H1 (cell line): Measurements from ENCODE around the gene CREBL2. TPM values are rescaled to one million over a fixed set of nuclear protein-coding genes. Genes with fewer than 3 reads are reported as not detected.

Experiments used
- CTCF ChIA-PET: fragments of 300-600 bp; sonication (Branson Sonifier 250); formaldehyde crosslinking; loops from one replicate; lab custom pipeline; 2021; ENCODE audit not compliant: partially characterized antibody; lab: Charles Lee
- POLR2A ChIA-PET: fragments of 300-600 bp; sonication (Branson Sonifier 250); formaldehyde crosslinking; loops from one replicate; lab custom pipeline; 2021; ENCODE audit warnings: inconsistent platforms; ENCODE audit not compliant: partially characterized antibody; lab: Charles Lee
- DNase-seq, 2 experiments: peaks; one replicate each; pipeline versions ENCODE4 v3.0.0 to v3.0.0-alpha.2; 2010 to 2022; ENCODE audit warnings: low spot score in 2 of 2, low read depth in 1 of 2, mixed read lengths in 1 of 2
- FAIRE-seq: peaks from 2 replicates; lab custom pipeline; 2011; peaks lifted over from hg19 to GRCh38; lab: Jason Lieb, UNC
- H2AFZ ChIP-seq: 2 replicates; pipeline ENCODE4 v1.8.1; 2012; ENCODE audit warnings: low read length, inconsistent platforms
- H2AK5ac ChIP-seq: 2 replicates; pipeline ENCODE4 v1.6.1; 2013; ENCODE audit warnings: low read depth, low read length
- H2BK120ac ChIP-seq: replicated peaks from 2 replicates; pipeline ENCODE3; 2013; ENCODE audit warnings: low read depth, low read length, inconsistent platforms
- H2BK12ac ChIP-seq: 2 replicates; pipeline ENCODE4 v1.6.1; 2013; ENCODE audit warnings: low read depth, low read length
- H2BK15ac ChIP-seq: 2 replicates; pipeline ENCODE4 v1.6.1; 2013; ENCODE audit warnings: low read length
- H2BK20ac ChIP-seq: 2 replicates; pipeline ENCODE4 v1.6.1; 2013; ENCODE audit warnings: low read length
- H2BK5ac ChIP-seq: 2 replicates; pipeline ENCODE4 v1.6.1; 2013; ENCODE audit warnings: low read depth, low read length
- H3K14ac ChIP-seq: 2 replicates; pipeline ENCODE4 v1.6.1; 2013; ENCODE audit warnings: inconsistent platforms; ENCODE audit not compliant: insufficient read length
- H3K18ac ChIP-seq: 2 replicates; pipeline ENCODE4 v1.6.1; 2013; ENCODE audit warnings: low read length; ENCODE audit errors: extremely low read depth
- H3K23ac ChIP-seq: 2 replicates; pipeline ENCODE4 v1.6.1; 2013; ENCODE audit warnings: inconsistent platforms; ENCODE audit not compliant: insufficient read length
- H3K23me2 ChIP-seq: 2 replicates; pipeline ENCODE4 v1.6.1; 2013; ENCODE audit warnings: low read depth, low read length
- H3K27ac ChIP-seq: 2 replicates; pipeline ENCODE4 v1.6.1; 2011; ENCODE audit warnings: low read depth, low read length, inconsistent platforms
- H3K27me3 ChIP-seq, 4 experiments: replicated peaks in 1 of 4; 1 replicate in 1 of 4; 2 replicates in 3 of 4; pipeline versions ENCODE4 v1.6.1 to v1.8.1; 2011 to 2013; ENCODE audit warnings: low read length in 3 of 4, mild to moderate bottlenecking in 3 of 4, inconsistent platforms in 2 of 4, mixed read lengths in 2 of 4, moderate library complexity in 1 of 4; ENCODE audit not compliant: control insufficient read depth in 3 of 4, insufficient read depth in 3 of 4; ENCODE audit errors: extremely low read depth in 1 of 4
- H3K36me3 ChIP-seq, 4 experiments: 2 replicates each; pipeline versions ENCODE4 v1.6.1 to v1.8.1; 2011 to 2013; ENCODE audit warnings: mild to moderate bottlenecking in 4 of 4, low read length in 3 of 4, moderate library complexity in 2 of 4, control low read depth in 1 of 4, inconsistent platforms in 1 of 4; ENCODE audit not compliant: insufficient read depth in 4 of 4, control insufficient read depth in 2 of 4
- H3K4ac ChIP-seq: replicated peaks from 2 replicates; pipeline ENCODE3; 2013; ENCODE audit warnings: low read length, low read depth, mixed read lengths, inconsistent platforms; ENCODE audit not compliant: insufficient read length
- H3K4me1 ChIP-seq, 4 experiments: replicated peaks in 1 of 4; 1 replicate in 1 of 4; 2 replicates in 3 of 4; pipeline versions ENCODE4 v1.6.1 to v1.8.1; 2011 to 2013; ENCODE audit warnings: low read length in 3 of 4, inconsistent platforms in 2 of 4, mixed read lengths in 1 of 4; ENCODE audit not compliant: insufficient read depth in 4 of 4, control insufficient read depth in 3 of 4
- H3K4me2 ChIP-seq, 2 experiments: 2 replicates each; pipeline versions ENCODE4 v1.6.1 to v1.8.1; 2011 to 2013; ENCODE audit warnings: low read depth in 2 of 2, low read length in 2 of 2, control low read depth in 1 of 2, inconsistent platforms in 1 of 2, mild to moderate bottlenecking in 1 of 2; ENCODE audit not compliant: insufficient read depth in 1 of 2
- H3K4me3 ChIP-seq, 4 experiments: fragments of 200-600, 300-600 bp in 1 of 4; sonication (generic), shearing (Covaris generic), sonication (Bioruptor Twin) in 1 of 4; 2 replicates each; pipeline versions ENCODE4 v1.5.1 to v1.8.1; 2011 to 2016; ENCODE audit warnings: low read length in 4 of 4, low read depth in 3 of 4, control low read depth in 2 of 4, inconsistent platforms in 2 of 4, mild to moderate bottlenecking in 2 of 4, mixed read lengths in 1 of 4, moderate library complexity in 1 of 4; ENCODE audit not compliant: insufficient read depth in 2 of 4; ENCODE audit errors: extremely low read depth in 1 of 4
- H3K56ac ChIP-seq: replicated peaks from 2 replicates; pipeline ENCODE3; 2013; ENCODE audit warnings: low read depth, mild to moderate bottlenecking, mixed read lengths, low read length, inconsistent platforms; ENCODE audit not compliant: insufficient read length
- H3K79me1 ChIP-seq: 2 replicates; pipeline ENCODE4 v1.6.1; 2013; ENCODE audit warnings: low read depth, low read length, control low read depth
- H3K79me2 ChIP-seq, 2 experiments: 2 replicates each; pipeline versions ENCODE4 v1.6.1 to v1.8.1; 2012 to 2013; ENCODE audit warnings: low read length in 2 of 2, mild to moderate bottlenecking in 2 of 2, inconsistent platforms in 1 of 2; ENCODE audit not compliant: insufficient read depth in 2 of 2, control insufficient read depth in 1 of 2
- H3K9ac ChIP-seq, 4 experiments: replicated peaks in 1 of 4; 1 replicate in 1 of 4; 2 replicates in 3 of 4; pipeline versions ENCODE4 v1.6.1 to v1.8.1; 2011 to 2013; ENCODE audit warnings: low read depth in 3 of 4, low read length in 3 of 4, control low read depth in 2 of 4, mild to moderate bottlenecking in 2 of 4, moderate library complexity in 2 of 4, inconsistent platforms in 1 of 4; ENCODE audit errors: extremely low read depth in 1 of 4
- H3K9me3 ChIP-seq, 2 experiments: 2 replicates each; pipeline versions ENCODE4 v1.6.1 to v1.8.1; 2012 to 2013; ENCODE audit warnings: mild to moderate bottlenecking in 2 of 2, moderate library complexity in 2 of 2, control low read depth in 1 of 2, inconsistent platforms in 1 of 2, low read depth in 1 of 2, low read length in 1 of 2, mixed read lengths in 1 of 2; ENCODE audit not compliant: insufficient read depth in 2 of 2
- H4K20me1 ChIP-seq, 2 experiments: replicated peaks in 1 of 2; 2 replicates each; pipeline versions ENCODE3 to v1.8.1; 2011 to 2013; ENCODE audit warnings: inconsistent platforms in 2 of 2, low read length in 2 of 2, mild to moderate bottlenecking in 1 of 2; ENCODE audit not compliant: insufficient read depth in 2 of 2, control insufficient read depth in 1 of 2
- H4K5ac ChIP-seq: 2 replicates; pipeline ENCODE4 v1.6.1; 2013; ENCODE audit warnings: low read length, low read depth, mixed read lengths, inconsistent platforms; ENCODE audit not compliant: insufficient read length
- H4K8ac ChIP-seq: 2 replicates; pipeline ENCODE4 v1.8.0; 2013; ENCODE audit warnings: mild to moderate bottlenecking, moderate library complexity, low read length, inconsistent platforms; ENCODE audit not compliant: insufficient read depth; ENCODE audit errors: extremely low read depth
- H4K91ac ChIP-seq: replicated peaks from 2 replicates; pipeline ENCODE3; 2013; ENCODE audit warnings: low read length, mixed read lengths, inconsistent platforms; ENCODE audit not compliant: insufficient read length
- ASH2L ChIP-seq: fragments of 200-600, 300-600 bp; sonication (generic); IDR thresholded peaks from one replicate; pipeline ENCODE4 v1.7.1; 2017; ENCODE audit warnings: low read length
- CEBPB ChIP-seq: IDR thresholded peaks from 2 replicates; pipeline ENCODE4 v1.6.1; 2012; ENCODE audit warnings: low read depth, low read length
- CREB1 ChIP-seq: IDR thresholded peaks from 2 replicates; pipeline ENCODE4 v1.6.1; 2012; ENCODE audit warnings: inconsistent platforms
- HDAC2 ChIP-seq, 2 experiments: fragments of 300-600 bp in 1 of 2; sonication (generic) in 1 of 2; IDR thresholded peaks; 2 replicates each; pipeline ENCODE4 v1.6.1; 2011 to 2012; ENCODE audit warnings: low read depth in 2 of 2, low read length in 2 of 2, mild to moderate bottlenecking in 2 of 2, moderate library complexity in 2 of 2, borderline replicate concordance in 1 of 2, inconsistent platforms in 1 of 2
- POU5F1 ChIP-seq: IDR thresholded peaks from 2 replicates; pipeline ENCODE4 v1.6.1; 2011; ENCODE audit warnings: low read depth, mild to moderate bottlenecking, low read length, moderate library complexity
- SIN3A ChIP-seq, 2 experiments: IDR thresholded peaks in 1 of 2; conservative IDR thresholded peaks in 1 of 2; 2 replicates each; pipeline ENCODE4 v1.6.1; 2011 to 2012; ENCODE audit warnings: low read length in 2 of 2, improper control_type of control experiment in 1 of 2, low read depth in 1 of 2, mild to moderate bottlenecking in 1 of 2
- SP1 ChIP-seq: IDR thresholded peaks from 2 replicates; pipeline ENCODE4 v1.6.1; 2011; ENCODE audit warnings: low read depth, low read length
- SRF ChIP-seq: IDR thresholded peaks from 2 replicates; pipeline ENCODE4 v1.6.1; 2011; ENCODE audit warnings: mild to moderate bottlenecking, low read depth, low read length, moderate library complexity
- TBP ChIP-seq: IDR thresholded peaks from 2 replicates; pipeline ENCODE4 v1.6.1; 2011; ENCODE audit warnings: low read depth, low read length, improper control_type of control experiment
- WGBS, 2 experiments: shearing (Covaris generic) in 1 of 2; methylation state at CpG; one replicate each; pipeline versions ENCODE4 v1.1.6 to v1.1.7; 2013 to 2015; ENCODE audit warnings: low lambda C conversion rate in 2 of 2, mixed read lengths in 2 of 2, inconsistent platforms in 1 of 2, low coverage in 1 of 2, missing lambda C conversion rate in 1 of 2; ENCODE audit not compliant: insufficient replicate concordance in 2 of 2, insufficient coverage in 1 of 2, insufficient read length in 1 of 2; ENCODE audit errors: extremely low coverage in 1 of 2, missing lambda C conversion rate in 1 of 2; 5-methylcytosine and 5-hydroxymethylcytosine counted together
- polyA plus RNA-seq, 7 experiments: library from polyadenylated mRNA; depleted of rRNA in 3 of 7; stranded (reverse) in 5 of 7; unstranded in 2 of 7; fragments of >200 nt in 5 of 7; fragments of 200-250 nt in 2 of 7; gene quantifications; 1 replicate in 5 of 7; 2 replicates in 1 of 7; 4 replicates in 1 of 7; pipeline versions ENCODE4 v1.2.1 to v1.2.3, GENCODE V29; 2011 to 2013; ENCODE audit warnings: missing spikeins in 2 of 7, mixed read lengths in 2 of 7
- total RNA-seq: library from RNA; stranded (reverse); fragmentation: NEBNext Ultra II Directional; extraction: Animal tissue kit (Norgen Biotek cat#: 25700); gene quantifications from 2 replicates; pipeline ENCODE4 v1.2.1, GENCODE V29; 2021
- TF ChIP-seq, protein P1 (sequence below): IDR thresholded peaks from 2 replicates; pipeline ENCODE4 v1.6.1; 2012; ENCODE audit warnings: inconsistent platforms
- TF ChIP-seq, protein P2 (sequence below): IDR thresholded peaks from 2 replicates; pipeline ENCODE4 v1.6.1; 2011; ENCODE audit warnings: low read depth, mild to moderate bottlenecking, low read length; ENCODE audit not compliant: insufficient read depth
- TF ChIP-seq, protein P3 (sequence below): IDR thresholded peaks from 2 replicates; pipeline ENCODE4 v1.6.1; 2012; ENCODE audit warnings: low read length, inconsistent platforms

The CREBL2 gene
- total and polyA plus RNA-seq, 2 of the 8 experiments (the other 6 are each of a cell fraction or from before 2014, with no cell fraction given) = 9.8 to 18.3 TPM

DNA sequence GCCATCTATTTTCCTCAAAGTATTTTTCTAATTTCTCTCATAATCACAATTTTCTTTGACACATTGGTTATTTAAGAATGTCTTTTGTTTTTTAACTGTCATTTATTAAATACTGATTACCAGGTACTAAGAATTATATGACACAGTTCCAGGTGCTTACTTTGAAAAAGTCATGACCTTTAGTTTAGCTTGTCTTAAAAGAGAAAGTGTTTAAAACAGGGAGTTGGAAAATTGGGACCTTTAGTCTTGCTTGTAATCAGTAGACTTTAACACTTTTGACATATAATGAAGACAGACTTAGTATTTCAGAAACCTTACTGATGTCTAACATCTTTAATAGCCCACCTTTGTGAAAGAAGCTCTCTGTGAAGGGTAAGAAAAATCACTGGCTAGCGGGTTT, 19.2 kb downstream of the CREBL2 start:
- FAIRE-seq = no peak
- H4K20me1 ChIP-seq = no peaks in the 10 kb centered on the region

More for the DNA sequence above, 19.2 kb downstream of the CREBL2 start:
- 84% methylated on average over 1 of the region's 1 CpG; no CpG with 5 or more reads in 1 of the 2 experiments for WGBS, 2 experiments
- H2BK12ac ChIP-seq = no peak overlapping the region
- H2AK5ac ChIP-seq = no peak overlapping the region
- H3K36me3 ChIP-seq = peaks cover 0 to 1% (median 0%) of the 10 kb centered on the region in 4 experiments; a peak in 1 of 8 replicates
- H4K5ac ChIP-seq = no peak overlapping the region
- H3K18ac ChIP-seq = no peak overlapping the region
- H3K23ac ChIP-seq = no peak overlapping the region
- H2BK5ac ChIP-seq = no peak overlapping the region
- no peak for DNase-seq
- H3K4ac ChIP-seq = no peak overlapping the region
- H3K9ac ChIP-seq = no peak overlapping the region
- H2BK15ac ChIP-seq = no peak overlapping the region
- no peaks in the 10 kb centered on the region; the same call in 1 of the 2 replicates for H3K79me1 ChIP-seq
- no peak overlapping the region for H2BK20ac ChIP-seq
- no peak overlapping the region for H3K14ac ChIP-seq
- H3K4me2 ChIP-seq = no peak overlapping the region
- H4K91ac ChIP-seq = no peak overlapping the region
- no peaks in the 10 kb centered on the region for H3K4me1 ChIP-seq
- no peaks in the 10 kb centered on the region for H3K23me2 ChIP-seq
- no peak overlapping the region for H2BK120ac ChIP-seq
- CTCF ChIA-PET = interaction anchor here (0.5 to 7.4 kb wide), 6 partner anchors 11 to 376 kb away, joined by 3 to 77 read pairs (median 4); partner anchors contain the start of gene DUSP16
- no peaks in the 10 kb centered on the region for H3K79me2 ChIP-seq
- no peak overlapping the region for H3K56ac ChIP-seq
- POLR2A ChIA-PET = interaction anchor here (1.6 to 2.9 kb wide), 2 partner anchors 10 to 12 kb away, joined by 6 to 7 read pairs; no protein-coding TSS in a partner anchor
- no peaks in the 10 kb centered on the region for H3K9me3 ChIP-seq
- no peak overlapping the region for H4K8ac ChIP-seq
- no peaks in the 10 kb centered on the region for H3K27me3 ChIP-seq
- H3K27ac ChIP-seq = no peak overlapping the region
- H2AFZ ChIP-seq = no peak overlapping the region
- H3K4me3 ChIP-seq = no peak overlapping the region
- TF ChIP-seq, protein P1, sequence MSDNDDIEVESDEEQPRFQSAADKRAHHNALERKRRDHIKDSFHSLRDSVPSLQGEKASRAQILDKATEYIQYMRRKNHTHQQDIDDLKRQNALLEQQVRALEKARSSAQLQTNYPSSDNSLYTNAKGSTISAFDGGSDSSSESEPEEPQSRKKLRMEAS = no peak
- TF ChIP-seq ASH2L (no peak), POU5F1 (no peak), SRF (no peak), SIN3A (conservative IDR thresholded peaks at IDR 0.05 in 1 of 2, IDR thresholded peaks at IDR 0.05 in 1 of 2; ENCODE audit: low read depth in 1 of 2, low read length in 2 of 2) (no peak), HDAC2 (IDR thresholded peaks at IDR 0.05; ENCODE audit: borderline replicate concordance in 1 of 2, low read depth in 2 of 2, low read length in 2 of 2) (no peak), SP1 (no peak), CEBPB (no peak), TBP (no peak), CREB1 (no peak)
- TF ChIP-seq, protein P2, sequence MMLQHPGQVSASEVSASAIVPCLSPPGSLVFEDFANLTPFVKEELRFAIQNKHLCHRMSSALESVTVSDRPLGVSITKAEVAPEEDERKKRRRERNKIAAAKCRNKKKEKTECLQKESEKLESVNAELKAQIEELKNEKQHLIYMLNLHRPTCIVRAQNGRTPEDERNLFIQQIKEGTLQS = no peak
- TF ChIP-seq, protein P3, sequence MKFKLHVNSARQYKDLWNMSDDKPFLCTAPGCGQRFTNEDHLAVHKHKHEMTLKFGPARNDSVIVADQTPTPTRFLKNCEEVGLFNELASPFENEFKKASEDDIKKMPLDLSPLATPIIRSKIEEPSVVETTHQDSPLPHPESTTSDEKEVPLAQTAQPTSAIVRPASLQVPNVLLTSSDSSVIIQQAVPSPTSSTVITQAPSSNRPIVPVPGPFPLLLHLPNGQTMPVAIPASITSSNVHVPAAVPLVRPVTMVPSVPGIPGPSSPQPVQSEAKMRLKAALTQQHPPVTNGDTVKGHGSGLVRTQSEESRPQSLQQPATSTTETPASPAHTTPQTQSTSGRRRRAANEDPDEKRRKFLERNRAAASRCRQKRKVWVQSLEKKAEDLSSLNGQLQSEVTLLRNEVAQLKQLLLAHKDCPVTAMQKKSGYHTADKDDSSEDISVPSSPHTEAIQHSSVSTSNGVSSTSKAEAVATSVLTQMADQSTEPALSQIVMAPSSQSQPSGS = no peak
